IPS-NIHi7 (cell line): ENCODE measurements around the gene FAM50B.

Experiments
- DNase-seq: peaks from one replicate; pipeline ENCODE4 v3.0.0; 2012; ENCODE audit warnings: mixed read lengths; ENCODE audit errors: extremely low spot score

FAM50B gene

DNA sequence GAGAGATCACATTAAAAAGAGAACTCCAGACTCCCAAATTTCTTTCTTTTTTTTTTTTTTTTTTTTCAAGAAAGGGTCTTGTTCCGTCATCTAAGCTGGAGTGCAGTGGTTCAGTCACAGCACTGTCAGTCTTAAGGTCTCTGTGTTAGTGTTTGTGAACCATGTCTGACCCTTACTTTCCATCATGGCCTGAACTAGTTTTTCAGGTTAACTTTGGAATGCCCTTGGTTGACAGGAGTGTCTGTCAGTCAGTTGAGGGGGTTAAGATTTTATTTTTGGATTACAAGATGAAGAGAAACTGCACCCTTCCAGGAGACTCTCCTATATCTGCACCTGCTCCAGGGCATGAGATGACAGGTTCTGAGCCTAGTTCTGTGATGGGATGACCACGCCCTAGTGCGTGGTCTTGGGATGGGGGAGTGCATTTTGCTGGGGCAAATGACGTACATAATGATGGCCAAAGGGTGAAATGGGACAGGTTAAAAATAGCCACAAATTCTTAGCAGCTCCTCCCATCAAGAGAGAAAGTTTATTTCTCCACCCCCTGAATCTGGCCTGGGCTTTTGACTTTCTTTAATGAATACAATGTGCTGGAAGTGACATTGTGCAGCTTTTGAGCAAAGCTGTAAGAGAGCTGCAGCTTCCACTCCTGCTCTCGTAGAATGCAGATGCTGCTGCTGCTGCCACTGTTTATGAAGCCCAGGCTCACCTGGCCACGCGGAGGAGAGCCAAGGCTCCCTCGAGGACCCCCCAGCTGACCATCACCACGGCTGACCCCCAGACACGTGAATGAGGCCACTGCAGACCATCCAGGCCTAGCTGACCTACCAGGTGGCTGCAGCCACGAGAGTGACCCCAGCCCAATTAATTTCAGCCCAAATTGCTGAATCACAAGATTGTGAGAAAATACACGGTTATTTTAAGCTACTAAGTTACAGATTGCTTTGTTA is 29.7 kb upstream of the FAM50B start:
- DNase-seq = no peak

DNA sequence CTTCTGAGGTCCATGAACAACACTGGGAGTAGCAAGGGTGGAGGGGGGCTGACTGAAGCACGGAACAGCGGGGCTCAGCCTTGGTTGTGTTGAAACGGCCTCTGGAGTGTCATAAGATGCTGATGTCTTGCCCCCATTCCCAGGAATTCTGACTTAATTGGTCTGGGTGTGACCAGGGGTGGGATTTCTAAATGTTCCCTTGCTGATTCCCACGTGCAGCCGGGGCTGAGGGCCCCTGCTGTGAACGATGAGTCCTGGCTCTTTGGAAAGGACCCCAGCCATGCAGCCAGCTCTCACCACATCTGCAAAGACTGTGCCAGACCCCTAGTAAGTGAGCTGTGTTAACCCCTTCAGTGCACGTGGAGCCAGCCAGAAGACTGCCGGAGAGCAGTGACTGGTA is 28.6 kb upstream of the FAM50B start:
- DNase-seq = no peak

GRCh38 chr6:3822747-3823445 is 26.3 kb upstream of the FAM50B start:
- DNase-seq = no peak

DNA sequence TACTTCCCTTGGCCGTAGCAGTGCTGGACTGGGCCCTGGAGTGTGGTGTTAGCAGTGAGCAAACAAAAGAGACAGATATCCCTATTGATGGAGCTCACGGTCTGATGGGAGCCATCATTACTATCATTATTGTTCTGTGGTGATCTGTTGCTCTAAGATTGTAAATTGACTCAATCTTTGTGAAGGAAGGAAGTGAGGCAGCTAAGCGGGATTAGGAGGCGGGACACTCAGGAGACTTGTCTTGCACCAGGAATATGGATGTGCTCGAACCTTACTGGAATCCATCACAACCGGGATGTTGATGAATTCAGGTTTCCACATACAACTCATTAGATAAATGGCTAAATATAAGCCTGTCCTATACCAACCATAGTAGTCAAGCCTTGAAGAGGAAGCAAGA is 25.5 kb upstream of the FAM50B start:
- DNase-seq = no peak

DNA sequence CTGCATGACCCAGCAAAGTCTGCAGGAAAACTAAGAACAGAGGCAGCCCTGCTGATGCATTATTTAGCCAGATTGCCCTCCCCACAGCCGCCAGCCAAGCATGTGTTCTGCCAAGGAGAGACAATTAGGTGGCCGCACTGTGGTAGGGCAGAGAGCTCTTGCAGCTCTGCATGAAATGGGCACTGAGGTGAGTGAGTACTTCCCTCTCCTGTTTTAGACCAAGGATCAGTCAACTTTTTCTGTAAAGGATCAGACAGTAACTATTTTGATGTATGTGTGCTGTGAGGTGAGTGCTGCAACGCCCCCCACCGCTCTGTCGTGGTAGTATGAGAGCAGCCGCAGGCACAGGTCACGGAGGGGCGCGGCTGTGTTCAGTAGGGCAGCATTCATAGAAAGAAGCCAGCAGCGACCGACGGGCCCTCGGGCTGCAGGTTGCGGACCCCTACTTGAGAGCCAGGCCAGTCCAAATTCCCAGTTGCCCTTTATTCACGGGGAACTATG is 23.8 kb upstream of the FAM50B start:
- DNase-seq = peak; percentile 77

GRCh38 chr6:3825851-3826581 is 23.2 kb upstream of the FAM50B start:
- no peak for DNase-seq

GRCh38 chr6:3829285-3829684 is 19.9 kb upstream of the FAM50B start:
- no peak for DNase-seq

GRCh38 chr6:3830806-3831205 is 18.4 kb upstream of the FAM50B start:
- no peak for DNase-seq

- no peak for DNase-seq
Measured at GRCh38 chr6:3831761-3832530, 17.2 kb upstream of the FAM50B start.

GRCh38 chr6:3835055-3835731 is 14.0 kb upstream of the FAM50B start:
- no peak for DNase-seq

- DNase-seq = no peak
Measured at GRCh38 chr6:3835785-3836184, 13.4 kb upstream of the FAM50B start.

GRCh38 chr6:3836566-3836965 is 12.6 kb upstream of the FAM50B start:
- DNase-seq = no peak

- no peak for DNase-seq
Measured at GRCh38 chr6:3837781-3838180, 11.4 kb upstream of the FAM50B start.

DNA sequence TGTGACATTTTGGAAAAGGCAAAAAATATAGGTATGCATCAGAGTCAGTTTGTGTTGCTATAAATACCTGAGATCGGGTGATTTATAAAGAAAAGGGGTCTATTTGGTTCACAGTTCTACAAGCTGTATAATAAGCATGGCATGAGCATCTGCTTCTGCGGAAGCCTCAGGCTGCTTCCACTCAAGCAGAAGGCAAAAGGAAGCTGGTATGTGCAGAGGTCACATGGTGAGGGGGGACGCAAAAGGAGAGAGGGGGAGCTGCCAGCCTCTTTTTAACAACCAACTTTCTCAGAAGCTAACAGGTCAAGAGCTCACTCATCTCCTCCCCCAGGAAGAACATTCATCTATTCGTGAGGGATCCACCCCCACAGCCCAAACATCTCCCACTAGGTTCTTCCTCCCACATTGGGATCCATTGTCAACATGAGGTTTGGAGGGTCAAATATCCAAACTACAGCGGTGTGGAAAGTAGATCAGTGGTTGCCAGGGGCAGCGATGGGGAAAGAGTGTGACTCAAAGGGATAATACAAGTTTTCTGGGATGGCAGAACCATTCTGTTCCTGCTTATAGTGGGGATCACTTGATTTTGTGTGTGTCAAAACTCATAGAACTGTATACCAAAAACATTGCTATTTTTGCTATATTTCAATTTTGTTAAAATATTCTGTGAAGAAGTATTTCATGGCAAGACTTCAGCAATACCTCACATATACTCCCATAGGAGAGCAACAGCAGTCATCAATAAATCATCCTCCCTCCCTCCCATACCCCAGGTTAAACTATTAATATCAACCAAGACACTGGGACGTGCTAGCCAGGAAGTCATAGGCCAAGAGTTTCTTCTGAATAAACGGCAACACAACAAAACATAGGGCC is 9.9 kb upstream of the FAM50B start:
- no peak for DNase-seq

GRCh38 chr6:3841066-3841454 is 8.1 kb upstream of the FAM50B start:
- no peak for DNase-seq

GRCh38 chr6:3841711-3842565 is 7.2 kb upstream of the FAM50B start:
- no peak for DNase-seq

- DNase-seq = no peak
Measured at GRCh38 chr6:3843379-3844096, 5.6 kb upstream of the FAM50B start.

GRCh38 chr6:3844097-3844463 is 5.1 kb upstream of the FAM50B start:
- no peak for DNase-seq
